IMR-90 (cell line): Measurements from ENCODE around the gene PKHD1. TPM values are rescaled to one million over a fixed set of nuclear protein-coding genes. Genes with fewer than 3 reads are reported as not detected.

Source experiments
- ATAC-seq: fragments of 200-7000 bp; cut with Tn5 transposase; 2 replicates; pipeline ENCODE4 v1.9.1; 2020; ENCODE audit warnings: low read depth, mild to moderate bottlenecking, moderate library complexity
- BruUV-seq: library from RNA; stranded (reverse); fragments of 400-500 nt; replicated peaks from 2 replicates; lab custom pipeline; 2021; lab: Mats Ljungman, UMichigan
- CTCF ChIA-PET: fragments of 300-600 bp; formaldehyde crosslinking; extraction: SDS; loops from one replicate; lab custom pipeline; 2021; ENCODE audit warnings: antibody characterized with exemption; lab: Yijun Ruan, JAX
- POLR2A ChIA-PET: fragments of 300-600 bp; sonication (Branson Sonifier 250); formaldehyde crosslinking; loops from one replicate; lab custom pipeline; 2022; ENCODE audit warnings: antibody characterized with exemption; ENCODE audit not compliant: unreplicated experiment; lab: Charles Lee
- DNase-seq: peaks from one replicate; pipeline ENCODE4 v3.0.0; 2013
- H2AFZ ChIP-seq: replicated peaks from 2 replicates; pipeline ENCODE3; 2013; ENCODE audit warnings: low read length, mild to moderate bottlenecking; ENCODE audit not compliant: poor library complexity
- H2AK5ac ChIP-seq: 2 replicates; pipeline ENCODE4 v1.6.1; 2013; ENCODE audit warnings: low read depth, low read length, inconsistent platforms
- H2AK9ac ChIP-seq: replicated peaks from 2 replicates; pipeline ENCODE3; 2013; ENCODE audit warnings: mild to moderate bottlenecking, low read depth, low read length, moderate library complexity; ENCODE audit not compliant: poor library complexity
- H2BK120ac ChIP-seq: 2 replicates; pipeline ENCODE4 v1.6.1; 2013; ENCODE audit warnings: low read depth, low read length, inconsistent platforms
- H2BK15ac ChIP-seq: 3 replicates; pipeline ENCODE4 v1.6.1; 2013; ENCODE audit warnings: low read depth, low read length, inconsistent platforms
- H2BK20ac ChIP-seq: 2 replicates; pipeline ENCODE4 v1.6.1; 2013; ENCODE audit warnings: low read depth, mild to moderate bottlenecking, inconsistent platforms, low read length, moderate library complexity
- H2BK5ac ChIP-seq: 2 replicates; pipeline ENCODE4 v1.6.1; 2013; ENCODE audit warnings: mild to moderate bottlenecking, low read depth, low read length, inconsistent platforms; ENCODE audit not compliant: poor library complexity, severe bottlenecking
- H3K14ac ChIP-seq: replicated peaks from 2 replicates; pipeline ENCODE4 v1.6.1; 2013; ENCODE audit warnings: low read depth, low read length, inconsistent platforms
- H3K18ac ChIP-seq: 2 replicates; pipeline ENCODE4 v1.6.1; 2013; ENCODE audit warnings: low read depth, low read length, control low read depth
- H3K23ac ChIP-seq: 2 replicates; pipeline ENCODE4 v1.6.1; 2013; ENCODE audit warnings: low read depth, low read length, inconsistent platforms
- H3K27ac ChIP-seq: 2 replicates; pipeline ENCODE4 v1.5.1; 2013; ENCODE audit warnings: mild to moderate bottlenecking, control low read depth, low read length; ENCODE audit not compliant: insufficient read depth
- H3K27me3 ChIP-seq: 2 replicates; pipeline ENCODE4 v1.6.1; 2013; ENCODE audit warnings: low read length; ENCODE audit not compliant: control insufficient read depth, insufficient read depth
- H3K36me3 ChIP-seq: 2 replicates; pipeline ENCODE4 v1.6.1; 2013; ENCODE audit warnings: low read length, mixed read lengths; ENCODE audit not compliant: control insufficient read depth, insufficient read depth
- H3K4ac ChIP-seq: 2 replicates; pipeline ENCODE4 v1.6.1; 2013; ENCODE audit warnings: low read depth, low read length, inconsistent platforms
- H3K4me1 ChIP-seq: 2 replicates; pipeline ENCODE4 v1.6.1; 2013; ENCODE audit warnings: low read length, mixed read lengths; ENCODE audit not compliant: control insufficient read depth, insufficient read depth
- H3K4me2 ChIP-seq: 2 replicates; pipeline ENCODE4 v1.6.1; 2013; ENCODE audit warnings: low read depth, mild to moderate bottlenecking, control low read depth, low read length, moderate library complexity
- H3K4me3 ChIP-seq: 2 replicates; pipeline ENCODE4 v1.5.1; 2013; ENCODE audit warnings: low read depth, mild to moderate bottlenecking, control low read depth, low read length, moderate library complexity; ENCODE audit not compliant: insufficient read depth
- H3K56ac ChIP-seq: 2 replicates; pipeline ENCODE4 v1.6.1; 2013; ENCODE audit warnings: low read length, inconsistent platforms; ENCODE audit not compliant: insufficient read depth; ENCODE audit errors: extremely low read depth
- H3K79me1 ChIP-seq, 2 experiments: 2 replicates each; pipeline ENCODE4 v1.6.1; 2013; ENCODE audit warnings: low read length in 2 of 2, inconsistent platforms in 1 of 2, low read depth in 1 of 2
- H3K9ac ChIP-seq: 2 replicates; pipeline ENCODE4 v1.6.1; 2013; ENCODE audit warnings: low read depth, low read length, control low read depth
- H3K9me1 ChIP-seq: 2 replicates; pipeline ENCODE4 v1.6.1; 2013; ENCODE audit warnings: low read length, inconsistent platforms; ENCODE audit not compliant: insufficient read depth
- H3K9me3 ChIP-seq: 2 replicates; pipeline ENCODE4 v1.6.1; 2013; ENCODE audit warnings: low read length; ENCODE audit not compliant: control insufficient read depth, insufficient read depth
- H4K20me1 ChIP-seq: 2 replicates; pipeline ENCODE4 v1.6.1; 2013; ENCODE audit warnings: low read length, inconsistent platforms; ENCODE audit not compliant: insufficient read depth
- H4K5ac ChIP-seq: 2 replicates; pipeline ENCODE4 v1.6.1; 2013; ENCODE audit warnings: mild to moderate bottlenecking, low read depth, low read length, control low read depth
- H4K8ac ChIP-seq, 2 experiments: 2 replicates each; pipeline ENCODE4 v1.6.1; 2013; ENCODE audit warnings: low read depth in 2 of 2, low read length in 2 of 2, control low read depth in 1 of 2, inconsistent platforms in 1 of 2
- H4K91ac ChIP-seq: 2 replicates; pipeline ENCODE4 v1.6.1; 2013; ENCODE audit warnings: low read depth, low read length, inconsistent platforms; ENCODE audit not compliant: insufficient read depth
- CEBPB ChIP-seq: IDR thresholded peaks from 2 replicates; pipeline ENCODE4 v1.6.1; 2012; ENCODE audit warnings: low read depth, low read length, improper control_type of control experiment
- WGBS, 2 experiments: methylation state at CpG; one replicate each; pipeline versions ENCODE4 v1.1.5 to v1.1.7; 2013; ENCODE audit warnings: missing lambda C conversion rate in 2 of 2; ENCODE audit not compliant: insufficient read length in 1 of 2; ENCODE audit errors: extremely low coverage in 2 of 2; 5-methylcytosine and 5-hydroxymethylcytosine counted together
- dilution Hi-C: fragments of 300-500 bp; cut with HindIII; formaldehyde crosslinking; loops from one replicate; pipeline ENCODE4 v1.14.3; 2018; ENCODE audit warnings: low sequenced_read_pairs; ENCODE audit not compliant: unreplicated experiment
- in situ Hi-C: fragments of 300-500 bp; cut with MboI; formaldehyde crosslinking; loops from 3 replicates; pipeline ENCODE4 v1.14.3; 2019; ENCODE audit warnings: low sequenced_read_pairs, inconsistent platforms, mixed read lengths
- intact Hi-C: fragments of 100-400 bp; cut with micrococcal nuclease; formaldehyde crosslinking; loops from 2 replicates; pipeline ENCODE4 v1.10.0; 2022
- polyA plus RNA-seq, 3 experiments: library from polyadenylated mRNA; depleted of rRNA; stranded (reverse); fragments of >200 nt; gene quantifications; 2 replicates each; pipeline ENCODE4 v1.2.3, GENCODE V29; 2012; ENCODE audit warnings: low replicate concordance in 1 of 3
- total RNA-seq: library from RNA; depleted of rRNA; stranded (reverse); fragments of >200 nt; gene quantifications from 2 replicates; pipeline ENCODE4 v1.2.3, GENCODE V29; 2012

The PKHD1 gene
- total and polyA plus RNA-seq, 2 of the 4 experiments (the other 2 are of a cell fraction), result not detected

GRCh38 chr6:51827580-51827979 is 259.8 kb downstream of the PKHD1 start:
- no peak overlapping the region for H3K56ac ChIP-seq
- intact Hi-C loops, result no loop called here
- H2AFZ ChIP-seq, result no peak overlapping the region
- H3K9me3 ChIP-seq, result no peaks in the 10 kb centered on the region
- no peak overlapping the region for H3K4me3 ChIP-seq
- DNase-seq, result no peak
- in situ Hi-C loops, result no loop called here
- ChIA-PET POLR2A (no interaction called here), CTCF (no interaction called here)
- H3K79me1 ChIP-seq, result no peaks in the 10 kb centered on the region
- no CpG with 5 or more reads among the region's 1 CpG for WGBS, 2 experiments
- no peak overlapping the region for H3K18ac ChIP-seq
- BruUV-seq, result no TSS peak
- no peak overlapping the region for H4K8ac ChIP-seq
- H4K91ac ChIP-seq, result no peak overlapping the region
- H2BK120ac ChIP-seq, result no peak overlapping the region
- H4K5ac ChIP-seq, result no peak overlapping the region
- no peaks in the 10 kb centered on the region for H3K27me3 ChIP-seq
- H3K27ac ChIP-seq, result no peak overlapping the region
- no peak for ATAC-seq
- no peaks in the 10 kb centered on the region for H3K4me1 ChIP-seq
- H2BK15ac ChIP-seq, result no peak overlapping the region
- no peak for TF ChIP-seq CEBPB
- dilution Hi-C loops, result no loop called here
- no peaks in the 10 kb centered on the region for H3K36me3 ChIP-seq
- no peak overlapping the region for H3K14ac ChIP-seq
- no peak overlapping the region for H3K23ac ChIP-seq
- H3K9me1 ChIP-seq, result no peaks in the 10 kb centered on the region
- H2AK5ac ChIP-seq, result no peak overlapping the region
- no peak overlapping the region for H2AK9ac ChIP-seq
- H2BK5ac ChIP-seq, result no peak overlapping the region
- no peak overlapping the region for H3K4ac ChIP-seq
- no peak overlapping the region for H3K4me2 ChIP-seq
- no peak overlapping the region for H2BK20ac ChIP-seq
- H3K9ac ChIP-seq, result no peak overlapping the region
- no peaks in the 10 kb centered on the region for H4K20me1 ChIP-seq
